NB4 (cell line): Measurements from ENCODE around the gene LFNG.
"Not testable (repeated sequence)": the region's sequence is repeated elsewhere in the genome, so short reads cannot be mapped to it uniquely, and the experiment has no call there.

Source experiments
- DNase-seq: peaks from one replicate; pipeline ENCODE4 v3.0.0; 2010; ENCODE audit warnings: low read depth
- H3K4me3 ChIP-seq: one replicate; pipeline ENCODE4 v1.5.1; 2011; ENCODE audit warnings: mild to moderate bottlenecking, low read depth, low read length, moderate library complexity
- CTCF ChIP-seq: IDR thresholded peaks from one replicate; pipeline ENCODE4 v1.5.1; 2012; ENCODE audit warnings: low read depth, low read length
- MYC ChIP-seq: IDR thresholded peaks from 2 replicates; pipeline ENCODE4 v1.6.1; 2011; ENCODE audit warnings: low read depth, low read length
- POLR2A ChIP-seq: IDR thresholded peaks from 2 replicates; pipeline ENCODE4 v1.6.1; 2011; ENCODE audit warnings: mild to moderate bottlenecking; ENCODE audit not compliant: insufficient read length; ENCODE audit errors: extremely low read depth
- TF ChIP-seq, protein P1 (sequence below): IDR thresholded peaks from 2 replicates; pipeline ENCODE4 v1.6.1; 2011; ENCODE audit warnings: low read depth, low read length

The LFNG gene

DNA sequence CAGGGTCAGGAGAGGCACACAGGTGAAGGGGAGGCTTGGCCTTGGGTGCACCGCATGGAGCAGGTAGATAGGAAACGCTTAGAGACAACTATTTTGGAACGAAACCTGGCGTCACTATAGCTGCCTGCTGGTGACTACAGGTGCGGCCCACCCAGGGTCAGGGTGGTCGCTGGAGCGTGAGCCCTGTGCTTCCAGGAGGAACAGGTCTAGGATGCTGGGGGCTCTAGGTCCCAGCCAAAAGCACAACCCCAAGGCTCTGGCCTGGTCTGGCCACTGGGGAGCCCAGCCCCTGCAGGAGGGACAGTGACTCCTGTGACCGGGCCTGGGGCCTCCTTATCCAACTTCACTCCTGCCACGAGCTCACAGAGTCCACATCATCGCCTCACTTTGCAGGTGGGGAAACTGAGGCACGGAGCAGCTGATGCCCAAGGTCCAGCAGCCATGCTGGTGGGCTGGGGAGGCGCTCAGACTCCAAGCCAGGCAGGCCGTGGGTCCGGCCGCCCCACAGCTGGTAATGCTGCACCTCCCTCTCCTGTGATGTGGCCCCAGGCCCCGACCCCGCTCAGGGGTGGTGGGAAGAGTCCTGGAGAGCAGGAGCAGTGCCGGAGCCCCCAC is 9.0 kb downstream of the LFNG start:
- TF ChIP-seq MYC (no peak), POLR2A (no peak), CTCF (no peak)
- TF ChIP-seq, protein P1, sequence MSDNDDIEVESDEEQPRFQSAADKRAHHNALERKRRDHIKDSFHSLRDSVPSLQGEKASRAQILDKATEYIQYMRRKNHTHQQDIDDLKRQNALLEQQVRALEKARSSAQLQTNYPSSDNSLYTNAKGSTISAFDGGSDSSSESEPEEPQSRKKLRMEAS, result no peak
- H3K4me3 ChIP-seq, result no peak overlapping the region
- DNase-seq, result no peak

DNA sequence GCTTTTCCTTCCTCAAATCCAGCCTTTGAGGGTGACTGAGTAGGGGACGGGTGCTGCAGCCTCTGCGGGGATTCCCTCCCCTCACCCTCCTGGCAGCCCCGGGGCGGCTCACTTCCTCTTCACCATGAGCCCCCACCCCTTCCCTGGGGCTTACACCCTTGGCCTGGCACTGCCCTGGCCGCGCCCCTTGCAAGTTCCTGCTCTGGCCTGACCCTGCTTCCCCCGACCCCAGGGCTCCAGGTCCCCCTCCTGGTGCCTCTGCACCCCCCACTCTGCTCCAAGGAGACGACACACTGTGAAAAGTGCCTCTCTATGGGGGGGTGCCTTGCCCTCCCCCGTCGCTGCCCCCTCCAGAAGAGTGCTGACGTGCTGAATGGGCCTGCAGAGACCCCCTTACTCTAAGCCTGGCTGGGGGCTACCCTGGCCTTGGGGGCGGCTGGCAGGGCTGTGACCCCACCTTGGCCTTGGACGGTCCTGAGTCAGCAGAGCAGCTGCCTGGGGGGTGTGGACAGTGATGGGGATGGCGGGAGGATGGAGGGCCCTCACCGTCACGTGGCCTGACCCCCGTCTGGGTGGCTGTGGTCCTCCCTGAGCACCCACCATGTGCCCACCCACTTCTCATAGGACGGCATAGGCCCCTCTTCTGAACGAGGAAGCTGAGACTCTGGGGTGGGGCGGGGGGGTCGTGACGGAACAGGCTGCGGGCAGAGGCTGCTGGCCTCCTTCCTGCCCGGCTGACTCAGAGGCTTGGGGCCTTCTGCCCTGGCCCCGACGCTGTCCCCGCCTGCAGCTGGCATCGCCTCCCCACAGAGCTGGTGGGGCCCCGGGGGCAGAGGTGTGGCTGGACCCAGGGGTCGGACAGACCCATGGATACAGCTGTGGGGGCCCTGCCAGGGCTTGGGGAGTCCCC is 9.8 kb downstream of the LFNG start:
- DNase-seq, result peak; percentile 96
- H3K4me3 ChIP-seq, result no peak overlapping the region
- TF ChIP-seq MYC (0 out of 2 replicates have a peak, but pooled peaks have one; percentile 34), CTCF (no peak), POLR2A (no peak)
- TF ChIP-seq, protein P1, result peak; percentile 61

- H3K4me3 ChIP-seq, result no peak overlapping the region
- no peak for TF ChIP-seq POLR2A
- TF ChIP-seq, protein P1, result peak; percentile 53
- TF ChIP-seq MYC, result no peak
- TF ChIP-seq CTCF, result no peak
- DNase-seq, result peak; percentile 96
These were observed 10.8 kb downstream of the LFNG start for GRCh38 chr7:2530071-2530987.

GRCh38 chr7:2530994-2531795 is 11.6 kb downstream of the LFNG start:
- not testable (repeated sequence) for DNase-seq

DNA sequence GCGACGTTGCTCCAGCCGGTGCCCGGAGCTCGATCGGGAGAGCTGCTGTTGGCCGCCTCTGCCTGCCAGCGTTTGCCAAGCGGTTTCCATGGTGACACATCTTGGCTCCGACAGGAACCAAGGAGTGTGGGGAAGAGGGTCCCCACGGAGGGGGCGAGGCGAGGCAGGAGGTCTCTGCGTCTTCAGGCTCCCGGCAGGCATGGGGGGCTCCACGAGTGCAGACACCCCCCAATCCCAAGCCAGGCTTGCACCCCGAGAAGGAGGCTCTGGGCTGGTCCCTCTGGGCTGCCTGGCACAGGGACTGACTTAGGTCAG is 12.2 kb downstream of the LFNG start:
- DNase-seq, H3K4me3 ChIP-seq: not testable (repeated sequence)

More at GRCh38 chr7:2530994-2531795, 11.6 kb downstream of the LFNG start:
- H3K4me3 ChIP-seq, result not testable (repeated sequence)

DNA sequence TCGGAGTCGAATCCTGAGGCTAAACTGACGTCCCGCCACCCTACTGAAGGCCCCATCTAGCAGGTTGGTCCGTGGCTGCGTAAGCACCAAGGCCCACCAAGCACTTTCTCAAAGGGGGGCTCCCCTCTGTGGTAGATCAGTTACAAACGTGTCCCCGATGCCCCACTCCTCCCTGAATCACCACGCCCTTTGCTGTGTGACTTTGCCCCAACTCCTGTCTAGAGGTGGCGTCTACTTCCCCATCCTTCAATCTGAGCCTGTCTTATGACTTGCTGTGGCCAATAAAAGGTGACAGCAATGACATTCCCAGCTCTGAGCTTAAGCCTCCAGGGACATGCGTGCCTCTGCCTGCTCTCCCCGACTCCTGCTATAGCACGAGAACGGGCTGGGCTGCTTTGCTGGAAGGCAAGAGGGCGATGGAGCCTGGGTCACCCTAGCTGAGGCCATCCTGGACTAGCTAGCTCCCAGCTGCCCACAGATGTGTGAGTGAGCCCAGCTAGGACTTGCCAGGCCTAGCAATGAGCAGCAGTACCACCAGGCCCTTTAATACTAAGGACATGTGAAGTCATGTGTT is 12.7 kb downstream of the LFNG start:
- H3K4me3 ChIP-seq, DNase-seq: not testable (repeated sequence)

GRCh38 chr7:2532816-2533215 is 13.2 kb downstream of the LFNG start:
- not testable (repeated sequence) for H3K4me3 ChIP-seq, DNase-seq

- DNase-seq, H3K4me3 ChIP-seq: not testable (repeated sequence)
These were observed 14.0 kb downstream of the LFNG start for GRCh38 chr7:2533566-2533965.

- not testable (repeated sequence) for H3K4me3 ChIP-seq, DNase-seq
These were observed 14.6 kb downstream of the LFNG start for GRCh38 chr7:2534214-2534613.

GRCh38 chr7:2535872-2536627 is 16.5 kb downstream of the LFNG start:
- H3K4me3 ChIP-seq, DNase-seq: not testable (repeated sequence)
